ENCODE measurements around the gene TSPAN14.

DNA sequence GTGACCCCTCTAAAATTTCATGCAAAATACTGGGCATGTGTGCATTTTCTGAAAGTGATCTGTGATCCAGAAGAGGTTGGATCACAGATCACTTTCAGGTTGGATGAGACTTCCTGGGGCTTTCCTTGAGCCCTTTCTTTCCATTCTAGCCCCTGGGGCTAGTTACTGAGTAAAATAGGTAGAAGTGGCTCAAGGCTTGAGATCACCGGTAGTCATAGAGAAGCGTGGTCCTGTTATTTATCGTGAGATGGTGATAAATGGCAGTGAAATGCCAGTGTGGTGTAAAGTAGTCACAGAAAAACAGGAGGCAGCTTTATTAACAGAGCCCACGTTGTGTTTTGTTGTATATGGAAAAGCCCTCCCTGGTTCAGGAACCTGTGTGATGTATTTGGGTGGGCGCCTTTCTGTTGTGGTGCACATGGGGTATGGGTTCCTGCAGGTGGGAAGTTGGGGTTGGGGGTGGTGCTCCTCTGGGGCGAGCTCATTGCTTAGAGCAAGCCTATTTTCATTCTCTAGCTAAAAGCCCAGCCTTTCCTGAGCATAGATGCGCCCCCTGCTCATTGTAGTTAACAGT, 49.6 kb downstream of the TSPAN14 start:
- TF ChIP-seq STAT3 (IDR thresholded peaks at IDR 0.05; ENCODE audit: low read depth, low read length) (no peak), POLR2A (IDR thresholded peaks at IDR 0.05; ENCODE audit: low read depth, low read length) (no peak), CBX3 (IDR thresholded peaks at IDR 0.05; ENCODE audit: borderline replicate concordance, low read depth) (no peak), SREBF1 (IDR thresholded peaks at IDR 0.05; ENCODE audit: low read length) (no peak), ZNF24 (IDR thresholded peaks at IDR 0.05) (no peak), NR2C2 (IDR thresholded peaks at IDR 0.05; ENCODE audit: borderline replicate concordance, control insufficient read depth, insufficient read length, low read depth) (no peak), BCL11A (IDR thresholded peaks at IDR 0.05; ENCODE audit: low read depth, low read length) (no peak)
- TF ChIP-seq, protein P1, sequence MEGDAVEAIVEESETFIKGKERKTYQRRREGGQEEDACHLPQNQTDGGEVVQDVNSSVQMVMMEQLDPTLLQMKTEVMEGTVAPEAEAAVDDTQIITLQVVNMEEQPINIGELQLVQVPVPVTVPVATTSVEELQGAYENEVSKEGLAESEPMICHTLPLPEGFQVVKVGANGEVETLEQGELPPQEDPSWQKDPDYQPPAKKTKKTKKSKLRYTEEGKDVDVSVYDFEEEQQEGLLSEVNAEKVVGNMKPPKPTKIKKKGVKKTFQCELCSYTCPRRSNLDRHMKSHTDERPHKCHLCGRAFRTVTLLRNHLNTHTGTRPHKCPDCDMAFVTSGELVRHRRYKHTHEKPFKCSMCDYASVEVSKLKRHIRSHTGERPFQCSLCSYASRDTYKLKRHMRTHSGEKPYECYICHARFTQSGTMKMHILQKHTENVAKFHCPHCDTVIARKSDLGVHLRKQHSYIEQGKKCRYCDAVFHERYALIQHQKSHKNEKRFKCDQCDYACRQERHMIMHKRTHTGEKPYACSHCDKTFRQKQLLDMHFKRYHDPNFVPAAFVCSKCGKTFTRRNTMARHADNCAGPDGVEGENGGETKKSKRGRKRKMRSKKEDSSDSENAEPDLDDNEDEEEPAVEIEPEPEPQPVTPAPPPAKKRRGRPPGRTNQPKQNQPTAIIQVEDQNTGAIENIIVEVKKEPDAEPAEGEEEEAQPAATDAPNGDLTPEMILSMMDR (IDR thresholded peaks at IDR 0.05 in 2 of 3, conservative IDR thresholded peaks at IDR 0.05 in 1 of 3; ENCODE audit: control insufficient read depth in 2 of 3, extremely low read depth in 1 of 3, insufficient read depth in 1 of 3, low read depth in 3 of 3, low read length in 3 of 3): no peak
- TF ChIP-seq, protein P2, sequence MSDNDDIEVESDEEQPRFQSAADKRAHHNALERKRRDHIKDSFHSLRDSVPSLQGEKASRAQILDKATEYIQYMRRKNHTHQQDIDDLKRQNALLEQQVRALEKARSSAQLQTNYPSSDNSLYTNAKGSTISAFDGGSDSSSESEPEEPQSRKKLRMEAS (IDR thresholded peaks at IDR 0.05; ENCODE audit: low read depth, low read length): no peak
